PC-9 (cell line): Measurements from ENCODE around the gene ARL2.

Experiments
- EZH2 ChIP-seq: fragments of 200-600 bp; sonication (generic); IDR thresholded peaks from 2 replicates; pipeline ENCODE4 v1.8.0; 2017; ENCODE audit warnings: antibody characterized with exemption, low read depth
- TF ChIP-seq, protein P1 (sequence below): fragments of 200-600 bp; sonication (generic); conservative IDR thresholded peaks from 2 replicates; pipeline ENCODE4 v1.6.1; 2017; ENCODE audit warnings: mixed run types, antibody characterized with exemption, mild to moderate bottlenecking, moderate library complexity

DNA sequence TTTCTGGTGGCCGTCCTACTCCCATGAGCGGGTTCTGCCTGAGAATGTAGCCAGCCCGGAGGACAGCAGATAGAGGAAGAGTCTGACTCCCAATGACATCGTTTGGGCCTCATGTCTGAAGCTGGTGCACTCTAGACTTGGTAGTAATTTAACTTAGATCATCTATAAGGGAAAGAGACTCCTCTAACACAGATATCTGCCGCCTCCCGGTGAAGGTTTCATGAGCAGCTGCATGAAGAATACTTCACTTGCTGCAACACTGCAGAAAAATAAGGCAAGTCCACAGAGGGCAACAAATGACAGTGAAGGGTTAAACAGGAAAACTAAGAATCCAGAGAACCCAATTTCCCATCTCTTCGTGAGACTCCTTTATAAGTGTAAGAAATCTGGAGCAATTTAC lies 5.9 kb upstream of the ARL2 start:
- TF ChIP-seq EZH2: no peak
- TF ChIP-seq, protein P1, sequence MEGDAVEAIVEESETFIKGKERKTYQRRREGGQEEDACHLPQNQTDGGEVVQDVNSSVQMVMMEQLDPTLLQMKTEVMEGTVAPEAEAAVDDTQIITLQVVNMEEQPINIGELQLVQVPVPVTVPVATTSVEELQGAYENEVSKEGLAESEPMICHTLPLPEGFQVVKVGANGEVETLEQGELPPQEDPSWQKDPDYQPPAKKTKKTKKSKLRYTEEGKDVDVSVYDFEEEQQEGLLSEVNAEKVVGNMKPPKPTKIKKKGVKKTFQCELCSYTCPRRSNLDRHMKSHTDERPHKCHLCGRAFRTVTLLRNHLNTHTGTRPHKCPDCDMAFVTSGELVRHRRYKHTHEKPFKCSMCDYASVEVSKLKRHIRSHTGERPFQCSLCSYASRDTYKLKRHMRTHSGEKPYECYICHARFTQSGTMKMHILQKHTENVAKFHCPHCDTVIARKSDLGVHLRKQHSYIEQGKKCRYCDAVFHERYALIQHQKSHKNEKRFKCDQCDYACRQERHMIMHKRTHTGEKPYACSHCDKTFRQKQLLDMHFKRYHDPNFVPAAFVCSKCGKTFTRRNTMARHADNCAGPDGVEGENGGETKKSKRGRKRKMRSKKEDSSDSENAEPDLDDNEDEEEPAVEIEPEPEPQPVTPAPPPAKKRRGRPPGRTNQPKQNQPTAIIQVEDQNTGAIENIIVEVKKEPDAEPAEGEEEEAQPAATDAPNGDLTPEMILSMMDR: no peak
